NCI-H1694 treated with DMSO at 0.1 percent for 48 hours (cell line): ENCODE data around the gene RND3.
A peak's percentile ranks its signal among the peaks of the same experiment; 100 is the strongest.

Experiments
- DNase-seq: peaks from one replicate; lab custom pipeline; 2025; lab: John Stamatoyannopoulos, UW

RND3 gene, protein sequence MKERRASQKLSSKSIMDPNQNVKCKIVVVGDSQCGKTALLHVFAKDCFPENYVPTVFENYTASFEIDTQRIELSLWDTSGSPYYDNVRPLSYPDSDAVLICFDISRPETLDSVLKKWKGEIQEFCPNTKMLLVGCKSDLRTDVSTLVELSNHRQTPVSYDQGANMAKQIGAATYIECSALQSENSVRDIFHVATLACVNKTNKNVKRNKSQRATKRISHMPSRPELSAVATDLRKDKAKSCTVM

GRCh38 chr2:150487537-150488429 is at the start of gene RND3:
Gene RND3, minus strand, starts transcription at chr2:150487667. Its CDS starts 250 bp downstream, at chr2:150487417.
- DNase-seq, result peak; percentile 99

- no peak for DNase-seq
Measured at GRCh38 chr2:150535176-150535575, 47.7 kb upstream of the RND3 start.

GRCh38 chr2:150532879-150533278 is 45.4 kb upstream of the RND3 start:
- no peak for DNase-seq

- no peak for DNase-seq
Measured at GRCh38 chr2:150532020-150532419, 44.6 kb upstream of the RND3 start.

DNA sequence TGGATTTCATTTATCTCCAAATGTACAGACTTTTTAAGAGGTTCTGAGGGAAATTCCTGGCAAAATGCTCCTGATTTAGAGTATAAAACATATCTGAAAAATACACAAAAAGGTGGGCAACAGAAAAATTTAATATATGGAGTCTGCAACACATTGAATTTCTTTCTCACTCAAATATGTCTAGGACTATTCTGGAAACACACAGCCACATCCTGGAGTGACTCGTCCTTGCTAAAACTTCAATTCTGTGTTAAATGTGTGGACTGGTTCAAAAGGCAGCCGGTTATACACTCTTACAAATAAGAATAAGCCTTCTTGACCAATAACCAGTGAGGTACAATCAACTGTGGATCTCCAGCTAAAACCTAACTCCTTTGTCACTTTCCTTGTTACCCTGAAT is 44.1 kb upstream of the RND3 start:
- no peak for DNase-seq

DNA sequence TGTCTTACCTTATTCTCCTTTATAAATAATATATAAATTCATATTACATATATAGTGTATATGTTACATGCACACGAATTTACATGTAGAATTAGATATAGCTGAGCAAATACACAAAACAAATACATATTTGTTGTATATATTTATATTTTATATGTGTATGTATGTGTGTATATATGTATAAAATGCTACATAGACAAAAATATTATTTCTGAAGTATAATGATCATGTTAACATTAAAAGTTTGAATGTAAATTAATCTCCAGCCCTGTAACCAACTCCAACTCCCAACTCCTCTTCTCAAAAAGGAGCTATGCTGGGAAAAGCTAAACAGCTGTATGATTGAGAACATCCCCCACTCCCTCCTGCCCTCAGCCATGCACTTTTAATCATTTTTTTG is 42.7 kb upstream of the RND3 start:
- no peak for DNase-seq

DNA sequence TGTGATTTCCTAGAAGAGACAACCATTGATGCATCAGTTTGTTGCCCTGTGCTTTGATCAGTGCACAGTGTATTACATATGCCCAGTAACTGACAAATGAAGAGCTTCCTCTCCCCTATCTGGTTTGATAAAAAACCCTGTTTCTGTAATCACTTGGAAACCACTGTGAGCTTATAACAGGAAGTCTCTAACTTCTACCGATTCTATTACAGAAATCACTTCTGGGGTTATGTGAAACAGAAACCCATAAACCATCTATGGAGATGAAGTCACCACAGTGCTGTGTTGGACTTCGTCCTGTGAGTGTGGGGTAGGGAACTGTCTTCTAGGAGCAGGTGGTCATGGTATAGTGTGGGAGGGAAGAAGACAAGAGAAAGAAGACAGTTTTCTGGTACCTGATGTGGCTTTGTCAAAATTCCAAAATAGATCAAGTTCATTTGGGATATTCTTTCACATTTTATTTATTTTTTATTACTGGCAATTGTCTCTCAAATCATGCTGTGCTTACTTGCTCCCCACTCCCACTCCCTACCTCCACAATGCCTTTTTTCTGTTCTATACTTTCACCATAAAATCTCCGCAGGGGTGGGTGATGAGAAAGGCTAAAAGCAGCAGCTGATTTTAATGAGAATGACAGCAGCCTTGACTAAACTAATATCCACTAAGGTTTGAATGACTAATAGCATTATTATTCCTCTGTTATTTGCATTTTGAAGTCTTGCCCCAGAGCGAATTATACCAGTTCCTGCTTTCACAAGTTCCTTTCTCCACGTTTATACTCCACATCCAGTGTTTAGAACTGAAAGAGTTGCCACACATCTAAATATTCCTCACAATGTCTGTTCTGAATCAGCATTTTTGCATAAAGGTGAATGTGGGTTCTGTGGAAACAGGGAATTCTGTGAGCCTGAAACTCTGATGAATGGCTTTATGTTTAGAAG is 41.7 kb upstream of the RND3 start:
- no peak for DNase-seq

GRCh38 chr2:150526827-150527226 is 39.4 kb upstream of the RND3 start:
- DNase-seq, result no peak

DNA sequence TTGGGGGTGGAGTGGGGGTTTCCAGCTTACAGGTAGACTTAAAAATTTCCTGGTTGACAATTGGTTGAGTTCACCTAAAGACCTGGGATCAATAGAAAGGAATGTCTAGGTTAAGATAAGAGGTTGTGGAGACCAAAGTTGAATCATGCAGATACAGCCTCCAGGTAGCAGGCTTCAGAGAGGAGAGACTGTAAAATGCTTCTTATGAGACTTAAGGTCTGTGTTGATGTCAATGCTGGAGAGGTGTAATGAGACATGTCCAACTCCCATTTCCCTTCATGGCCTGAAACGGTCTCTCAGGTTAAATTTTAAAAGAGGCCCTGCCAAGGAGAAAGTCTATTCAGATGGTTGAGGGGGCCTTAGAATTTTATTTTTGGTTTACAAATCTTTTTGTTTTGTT is 38.5 kb upstream of the RND3 start:
- DNase-seq, result no peak

DNA sequence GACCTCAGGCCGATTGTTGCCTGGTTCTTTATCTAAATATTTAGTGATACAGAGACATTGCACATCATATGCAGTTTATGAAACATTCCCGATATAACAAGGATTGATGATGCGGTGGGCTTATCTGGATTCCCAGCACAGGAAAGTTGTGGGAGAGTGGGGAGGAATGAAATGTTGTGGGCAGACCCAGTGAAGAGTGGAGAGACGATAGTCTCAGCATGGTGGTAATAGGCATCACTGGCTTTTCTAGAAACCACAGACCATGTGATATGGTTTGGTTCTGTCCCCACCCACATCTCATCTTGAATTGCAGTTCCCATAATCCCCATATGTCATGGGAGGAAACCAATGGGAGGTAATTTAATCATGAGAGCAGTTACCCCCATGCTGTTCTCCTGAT is 34.8 kb upstream of the RND3 start:
- no peak for DNase-seq

DNA sequence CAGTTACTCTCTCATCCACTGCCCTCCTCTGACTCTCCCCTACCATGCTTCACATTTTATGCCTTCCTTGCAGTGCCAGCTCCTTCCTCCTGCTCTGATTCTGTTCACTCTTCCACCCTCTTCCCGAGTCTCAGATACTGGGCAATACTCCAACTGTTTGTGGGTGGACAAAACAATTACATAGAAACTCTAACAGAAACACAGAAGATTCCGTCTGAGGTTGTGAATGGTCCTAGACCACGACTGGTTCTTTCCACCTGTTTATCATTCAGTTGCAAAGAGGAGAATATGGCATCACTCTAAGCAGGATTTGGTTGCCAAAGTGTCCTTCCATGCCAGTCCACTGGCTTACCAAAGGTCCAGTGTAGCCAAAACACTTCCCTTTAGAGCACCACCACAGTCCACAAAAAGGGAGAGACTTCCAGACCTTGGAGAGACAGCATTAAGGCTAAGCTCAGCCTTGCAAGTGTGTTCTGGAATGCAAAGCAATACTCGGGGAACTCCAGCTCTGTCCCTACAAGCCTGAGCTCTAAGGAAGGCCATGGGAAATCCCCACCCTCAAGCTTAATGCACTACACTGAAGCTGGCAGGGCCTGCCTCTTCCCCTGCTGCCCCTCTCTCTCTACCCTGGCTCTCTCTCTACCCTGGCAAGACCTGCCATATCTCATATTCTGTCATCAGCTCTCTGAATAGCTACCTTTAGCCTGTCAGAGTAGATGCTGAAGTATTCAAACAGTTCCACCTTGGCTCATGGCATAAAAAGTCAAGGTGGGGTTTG is 33.6 kb upstream of the RND3 start:
- DNase-seq, result no peak

DNA sequence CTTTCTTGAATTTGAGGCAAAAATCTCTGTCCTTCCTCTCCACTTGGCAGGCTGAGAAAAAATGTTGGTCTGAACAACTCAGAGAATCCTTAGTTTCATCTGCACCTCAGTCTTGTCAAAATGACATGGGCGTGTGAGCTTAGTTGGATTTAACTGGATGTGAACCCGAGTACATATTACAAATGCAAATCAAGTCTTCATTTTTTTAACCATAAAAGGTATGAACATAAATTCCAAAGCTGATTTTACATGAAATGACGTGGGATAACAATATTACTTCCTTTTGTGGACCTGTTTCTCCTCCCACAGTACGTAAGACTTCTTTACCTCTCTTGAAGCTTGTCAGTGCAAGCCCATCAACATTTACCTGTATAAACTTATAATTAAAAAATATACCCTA is 32.6 kb upstream of the RND3 start:
- no peak for DNase-seq

DNA sequence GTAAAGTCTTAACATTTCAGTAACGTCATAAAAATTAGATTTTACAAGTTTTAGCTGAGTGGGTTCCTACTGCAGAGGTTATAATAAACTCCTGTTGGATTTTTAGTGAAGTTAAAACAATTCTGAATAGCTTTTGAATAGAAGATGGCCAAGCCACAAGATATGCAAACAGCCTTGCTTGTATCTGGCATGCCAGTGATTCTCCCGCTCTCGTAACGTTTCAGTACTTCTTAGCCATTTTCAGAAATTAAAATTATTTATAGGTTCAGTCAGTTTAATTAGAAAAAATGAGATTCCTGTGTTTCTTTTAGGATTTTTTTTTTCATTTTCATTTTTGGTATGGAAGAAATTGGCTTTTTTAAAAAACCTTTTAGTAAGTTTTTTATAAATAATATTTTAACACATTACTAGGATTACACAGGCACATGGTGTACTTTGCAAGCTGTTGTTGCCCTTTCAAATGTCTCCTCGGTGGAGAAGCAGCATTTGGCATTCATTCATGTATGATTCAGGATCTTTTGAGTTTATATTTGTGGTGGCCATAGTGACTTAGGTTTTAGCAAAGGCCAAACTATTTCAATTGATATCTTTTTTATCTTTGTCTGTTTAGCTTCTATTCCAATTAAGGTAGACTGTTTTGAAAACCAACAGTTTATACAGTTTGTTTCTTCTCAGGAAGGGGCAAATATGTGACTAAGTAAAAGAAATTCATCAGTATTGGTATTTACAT is 30.6 kb upstream of the RND3 start:
- DNase-seq, result no peak

DNA sequence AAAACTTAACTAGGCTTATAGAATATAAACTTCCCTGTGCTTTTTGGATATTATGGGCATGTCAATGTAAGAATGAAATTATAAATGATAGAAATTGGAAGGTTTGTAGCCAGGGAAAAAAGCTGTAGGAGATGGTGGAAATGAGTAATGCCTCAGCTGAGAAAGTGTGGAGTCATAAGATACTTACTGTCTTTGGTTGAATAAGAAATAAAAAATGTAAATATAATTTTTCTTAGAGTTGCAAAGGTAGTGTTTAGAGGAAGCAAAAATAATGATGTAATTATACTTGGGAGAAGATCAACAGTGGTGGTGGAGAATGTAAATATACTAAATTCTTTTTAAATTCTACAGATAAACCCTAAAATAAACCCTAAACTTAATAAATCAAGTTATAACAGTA is 26.2 kb upstream of the RND3 start:
- no peak for DNase-seq

DNA sequence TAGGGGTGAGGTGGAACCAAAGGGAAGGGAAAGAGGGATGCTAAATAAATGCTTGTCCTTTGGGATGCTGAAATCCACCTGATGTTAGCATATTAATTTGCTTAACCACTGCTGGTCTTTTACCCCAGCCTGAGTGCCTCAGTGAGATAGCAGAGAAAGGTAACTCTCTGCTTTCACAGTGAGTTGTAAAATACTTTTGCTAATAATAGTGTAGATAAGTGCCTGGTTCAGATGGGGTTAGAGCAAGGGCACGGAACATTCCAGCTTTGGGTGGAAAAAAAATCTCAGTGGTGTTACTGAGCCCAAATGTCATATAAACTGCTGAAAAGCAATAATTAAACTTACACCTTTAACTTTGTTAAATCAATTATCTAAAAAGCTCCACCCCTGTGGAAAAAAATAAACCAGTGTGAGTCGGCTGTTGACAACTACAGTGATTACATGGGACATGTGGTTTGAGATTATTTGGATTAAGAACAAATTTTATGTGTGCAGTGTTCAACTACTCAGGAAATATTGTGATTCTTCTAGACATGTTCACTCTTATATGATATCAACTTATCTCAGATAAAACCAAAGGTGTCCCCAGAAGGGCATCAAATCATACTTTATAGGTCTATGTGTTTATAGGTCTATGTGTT is 21.1 kb upstream of the RND3 start:
- DNase-seq, result no peak

DNA sequence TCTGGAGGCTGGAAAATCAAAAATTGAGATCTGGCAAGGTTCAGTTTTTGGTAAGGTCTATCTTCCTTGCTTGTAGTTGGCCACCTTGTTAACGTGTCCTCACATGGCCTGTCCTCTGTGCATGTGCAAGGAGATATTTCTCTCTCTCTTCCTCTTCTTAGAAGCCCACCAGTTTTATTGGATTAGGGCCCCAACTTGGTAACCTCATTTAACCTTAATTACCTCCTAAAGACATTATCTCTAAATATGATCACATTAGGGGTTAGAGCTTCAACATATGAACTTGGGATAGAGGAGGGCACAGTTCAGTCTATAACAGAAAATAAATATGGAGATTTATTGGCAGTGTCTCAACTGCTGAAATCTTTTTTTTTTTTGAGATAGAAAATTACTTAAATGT is 19.6 kb upstream of the RND3 start:
- DNase-seq, result no peak

- no peak for DNase-seq
Measured at GRCh38 chr2:150505178-150505577, 17.7 kb upstream of the RND3 start.

- no peak for DNase-seq
Measured at GRCh38 chr2:150495993-150496627, 8.6 kb upstream of the RND3 start.

- DNase-seq, result no peak
Measured at GRCh38 chr2:150495001-150495400, 7.5 kb upstream of the RND3 start.
